Natural killer cell (primary cell): ENCODE measurements around the gene SLC5A6. TPM values are rescaled to one million over a fixed set of nuclear protein-coding genes. Genes with fewer than 3 reads are reported as not detected.

Experiments used
- ATAC-seq, 3 donors: fragments of 150-1000 bp in 2 of 3; fragments of 200-7000 bp in 1 of 3; cut with Tn5 transposase; 1 replicate in 1 of 3; 2 replicates in 2 of 3; pipeline ENCODE4 v1.10.0; 2021; ENCODE audit warnings: mild to moderate bottlenecking in 2 of 3, moderate library complexity in 2 of 3
- DNase-seq, 2 donors: peaks; one replicate each; pipeline versions ENCODE4 v3.0.0 to v3.0.0-alpha.2; 2013 to 2021; ENCODE audit warnings: mixed read lengths in 1 of 2
- H3K27ac ChIP-seq: one replicate; pipeline ENCODE4 v1.5.1; 2013; ENCODE audit warnings: mild to moderate bottlenecking, low read length
- H3K27me3 ChIP-seq: one replicate; pipeline ENCODE4 v1.6.1; 2013; ENCODE audit warnings: low read length; ENCODE audit not compliant: control insufficient read depth, insufficient read depth
- H3K36me3 ChIP-seq: one replicate; pipeline ENCODE4 v1.6.1; 2013; ENCODE audit warnings: low read length; ENCODE audit not compliant: control insufficient read depth, insufficient read depth
- H3K4me1 ChIP-seq: one replicate; pipeline ENCODE4 v1.6.1; 2013; ENCODE audit warnings: low read length; ENCODE audit not compliant: control insufficient read depth, insufficient read depth
- H3K4me3 ChIP-seq: one replicate; pipeline ENCODE4 v1.5.1; 2013; ENCODE audit warnings: low read length
- H3K9me3 ChIP-seq: one replicate; pipeline ENCODE4 v1.6.1; 2013; ENCODE audit warnings: low read length; ENCODE audit not compliant: control insufficient read depth, insufficient read depth
- H3K27ac Mint-ChIP-seq, 2 donors: one replicate each; pipeline ENCODE4 v1.8.0; 2022; ENCODE audit warnings: mild to moderate bottlenecking in 2 of 2, mixed read lengths in 2 of 2, moderate library complexity in 1 of 2
- H3K27me3 Mint-ChIP-seq, 2 donors: one replicate each; pipeline ENCODE4 v1.8.0; 2022; ENCODE audit warnings: low read depth in 2 of 2, mixed read lengths in 2 of 2
- H3K36me3 Mint-ChIP-seq: one replicate; pipeline ENCODE4 v1.8.0; 2022; ENCODE audit warnings: mixed read lengths
- H3K4me1 Mint-ChIP-seq, 2 donors: one replicate each; pipeline ENCODE4 v1.8.0; 2022; ENCODE audit warnings: mixed read lengths in 2 of 2
- H3K4me3 Mint-ChIP-seq: one replicate; pipeline ENCODE4 v1.8.0; 2022; ENCODE audit warnings: mild to moderate bottlenecking, moderate library complexity, mixed read lengths
- H3K9me3 Mint-ChIP-seq, 2 donors: one replicate each; pipeline ENCODE4 v1.8.0; 2022; ENCODE audit warnings: mixed read lengths in 2 of 2
- WGBS: methylation state at CpG from one replicate; pipeline ENCODE4 v1.1.7; 2013; ENCODE audit warnings: missing lambda C conversion rate; ENCODE audit not compliant: insufficient coverage; 5-methylcytosine and 5-hydroxymethylcytosine counted together
- intact Hi-C: fragments of 100-400 bp; cut with micrococcal nuclease; formaldehyde crosslinking; loops from one replicate; pipeline ENCODE4 v1.14.2; 2022
- total RNA-seq, 4 donors: library from RNA; stranded (reverse); fragments of 120-200 nt in 1 of 4; gene quantifications; one replicate each; pipeline versions ENCODE4 v1.2.3 to v1.2.4, GENCODE V29; 2013 to 2022
- TF ChIP-seq, protein P1 (sequence below): fragments of 200-600 bp; IDR thresholded peaks from one replicate; pipeline ENCODE4 v1.8.0; 2022; ENCODE audit warnings: antibody characterized with exemption

SLC5A6 gene
- total RNA-seq, 3 donors from 2014 or later (not counting 1 experiment from before 2014, with no cell fraction given), result 86.2 to 102 (median 93.7) TPM

DNA sequence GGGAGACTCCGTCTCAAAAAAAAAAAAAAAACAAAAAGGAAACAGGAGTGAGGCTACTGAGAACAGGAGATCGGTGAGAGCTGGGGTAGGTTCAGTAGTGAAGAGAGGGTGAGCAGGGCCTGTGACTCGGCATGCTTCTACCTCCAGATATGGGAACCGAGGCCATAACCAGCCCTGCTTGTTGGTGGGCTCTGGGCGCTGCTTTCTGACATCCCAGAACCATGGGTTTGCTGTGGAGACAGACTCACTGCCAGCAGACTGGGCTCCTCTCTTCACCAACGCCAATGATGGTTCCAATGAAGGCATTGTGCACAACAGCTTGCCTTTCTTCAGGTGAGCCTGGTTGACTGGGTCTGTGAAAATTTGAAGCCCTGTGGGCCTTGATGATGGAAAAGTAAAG is 11.3 kb upstream of the SLC5A6 start:
- Histone ChIP-seq H3K36me3 (peaks cover 53% of the 10 kb centered on the region), H3K9me3 (no peaks in the 10 kb centered on the region), H3K4me1 (no peaks in the 10 kb centered on the region), H3K27me3 (no peaks in the 10 kb centered on the region), H3K4me3 (no peak overlapping the region), H3K27ac (no peak overlapping the region)
- Mint-ChIP-seq H3K4me1 (peaks cover 0 to 2% of the 10 kb centered on the region in 2 donors), H3K9me3 (no peaks in the 10 kb centered on the region), H3K4me3 (no peak overlapping the region), H3K27ac (no peak overlapping the region), H3K36me3 (no peaks in the 10 kb centered on the region), H3K27me3 (no peaks in the 10 kb centered on the region)
- no peak for ATAC-seq
- 98% methylated on average over 6 of the region's 6 CpGs for WGBS
- TF ChIP-seq, protein P1, sequence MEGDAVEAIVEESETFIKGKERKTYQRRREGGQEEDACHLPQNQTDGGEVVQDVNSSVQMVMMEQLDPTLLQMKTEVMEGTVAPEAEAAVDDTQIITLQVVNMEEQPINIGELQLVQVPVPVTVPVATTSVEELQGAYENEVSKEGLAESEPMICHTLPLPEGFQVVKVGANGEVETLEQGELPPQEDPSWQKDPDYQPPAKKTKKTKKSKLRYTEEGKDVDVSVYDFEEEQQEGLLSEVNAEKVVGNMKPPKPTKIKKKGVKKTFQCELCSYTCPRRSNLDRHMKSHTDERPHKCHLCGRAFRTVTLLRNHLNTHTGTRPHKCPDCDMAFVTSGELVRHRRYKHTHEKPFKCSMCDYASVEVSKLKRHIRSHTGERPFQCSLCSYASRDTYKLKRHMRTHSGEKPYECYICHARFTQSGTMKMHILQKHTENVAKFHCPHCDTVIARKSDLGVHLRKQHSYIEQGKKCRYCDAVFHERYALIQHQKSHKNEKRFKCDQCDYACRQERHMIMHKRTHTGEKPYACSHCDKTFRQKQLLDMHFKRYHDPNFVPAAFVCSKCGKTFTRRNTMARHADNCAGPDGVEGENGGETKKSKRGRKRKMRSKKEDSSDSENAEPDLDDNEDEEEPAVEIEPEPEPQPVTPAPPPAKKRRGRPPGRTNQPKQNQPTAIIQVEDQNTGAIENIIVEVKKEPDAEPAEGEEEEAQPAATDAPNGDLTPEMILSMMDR, result no peak
- no peak for DNase-seq
- intact Hi-C loops, result no loop called here

DNA sequence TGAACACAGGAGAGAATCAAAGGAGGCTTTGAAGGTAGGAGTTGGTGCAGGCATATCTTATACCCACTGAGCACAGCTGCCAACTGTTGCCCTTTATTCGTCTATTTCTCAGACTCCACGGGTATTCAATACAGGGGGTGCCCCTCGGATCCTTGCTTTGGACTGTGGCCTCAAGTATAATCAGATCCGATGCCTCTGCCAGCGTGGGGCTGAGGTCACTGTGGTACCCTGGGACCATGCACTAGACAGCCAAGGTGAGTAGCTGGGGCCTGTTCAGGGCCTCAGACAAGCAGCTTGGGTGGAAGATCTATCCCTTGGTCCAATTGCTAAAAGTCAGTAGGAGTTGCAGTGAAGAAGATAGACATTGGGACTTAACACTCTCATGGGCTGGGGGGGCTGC is 10.3 kb upstream of the SLC5A6 start:
- Histone ChIP-seq H3K9me3 (no peaks in the 10 kb centered on the region), H3K4me3 (no peak overlapping the region), H3K27ac (no peak overlapping the region), H3K4me1 (peaks cover 9% of the 10 kb centered on the region), H3K36me3 (peaks cover 48% of the 10 kb centered on the region), H3K27me3 (no peaks in the 10 kb centered on the region)
- Mint-ChIP-seq H3K27ac (no peak overlapping the region), H3K27me3 (no peaks in the 10 kb centered on the region), H3K4me1 (peaks cover 9 to 12% of the 10 kb centered on the region in 2 donors), H3K4me3 (no peak overlapping the region), H3K9me3 (no peaks in the 10 kb centered on the region), H3K36me3 (no peaks in the 10 kb centered on the region)
- intact Hi-C loops, result no loop called here
- ATAC-seq (no peak), DNase-seq (no peak)
- WGBS, result 98% methylated on average over 5 of the region's 5 CpGs
- TF ChIP-seq, protein P1, result no peak

DNA sequence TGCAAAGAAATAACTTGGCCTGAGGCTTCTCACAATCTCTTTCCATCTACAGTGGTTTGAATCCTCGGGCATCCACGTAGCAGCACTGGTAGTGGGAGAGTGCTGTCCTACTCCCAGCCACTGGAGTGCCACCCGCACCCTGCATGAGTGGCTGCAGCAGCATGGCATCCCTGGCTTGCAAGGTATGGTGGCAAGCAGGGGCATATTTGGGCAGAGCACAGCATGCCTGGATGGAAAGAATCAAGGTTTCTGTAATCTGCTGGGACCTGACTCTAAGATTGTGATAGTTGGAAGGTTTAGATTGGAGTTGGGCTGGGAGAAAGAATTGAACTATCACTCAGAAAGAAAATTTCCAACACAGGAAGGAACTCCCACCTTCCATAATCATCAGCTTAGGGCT is 9.1 kb upstream of the SLC5A6 start:
- Mint-ChIP-seq H3K27ac (no peak overlapping the region), H3K4me1 (peaks cover 19 to 23% of the 10 kb centered on the region in 2 donors), H3K27me3 (no peaks in the 10 kb centered on the region), H3K9me3 (no peaks in the 10 kb centered on the region), H3K4me3 (no peak overlapping the region), H3K36me3 (no peaks in the 10 kb centered on the region)
- no peaks in the 10 kb centered on the region for H3K27me3 ChIP-seq
- intact Hi-C loops, result no loop called here
- H3K4me1 ChIP-seq, result peaks cover 15% of the 10 kb centered on the region
- H3K9me3 ChIP-seq, result no peaks in the 10 kb centered on the region
- no peak for DNase-seq
- no peak for ATAC-seq
- 97% methylated on average over 3 of the region's 3 CpGs for WGBS
- peaks cover 43% of the 10 kb centered on the region for H3K36me3 ChIP-seq
- H3K27ac ChIP-seq, result no peak overlapping the region
- no peak overlapping the region for H3K4me3 ChIP-seq
- TF ChIP-seq, protein P1, result no peak

DNA sequence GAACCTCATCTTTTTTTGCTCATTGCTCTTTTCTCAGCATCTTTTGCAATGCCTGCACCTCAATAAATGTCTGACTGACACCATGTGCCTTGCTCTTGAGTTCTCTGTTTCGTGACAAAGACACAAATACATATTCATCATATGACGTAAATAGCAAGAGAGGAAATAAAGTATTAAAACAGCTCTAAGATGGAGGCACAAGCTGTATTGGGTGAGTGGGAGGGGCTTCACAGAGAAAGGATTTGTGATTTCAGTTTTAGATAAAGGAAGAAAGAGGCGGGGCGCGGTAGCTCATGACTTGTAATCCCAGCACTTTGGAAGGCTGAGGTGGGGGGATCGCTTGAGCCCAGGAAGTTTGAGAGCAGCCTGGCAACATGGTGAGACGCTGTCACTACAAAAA is 8.0 kb upstream of the SLC5A6 start:
- no peaks in the 10 kb centered on the region for H3K27me3 Mint-ChIP-seq
- ATAC-seq, result no peak
- DNase-seq, result no peak
- TF ChIP-seq, protein P1, result no peak
- no peaks in the 10 kb centered on the region for H3K9me3 Mint-ChIP-seq
- no peaks in the 10 kb centered on the region for H3K9me3 ChIP-seq
- H3K36me3 ChIP-seq, result peaks cover 38% of the 10 kb centered on the region
- H3K36me3 Mint-ChIP-seq, result no peaks in the 10 kb centered on the region
- no peak overlapping the region for H3K27ac ChIP-seq
- no peak overlapping the region for H3K4me3 Mint-ChIP-seq
- 95% methylated on average over 5 of the region's 7 CpGs for WGBS
- H3K4me3 ChIP-seq, result no peak overlapping the region
- H3K27ac Mint-ChIP-seq, result no peak overlapping the region
- peaks cover 15% of the 10 kb centered on the region for H3K4me1 ChIP-seq
- no peaks in the 10 kb centered on the region for H3K27me3 ChIP-seq
- H3K4me1 Mint-ChIP-seq, result peaks cover 19 to 29% of the 10 kb centered on the region in 2 donors
- intact Hi-C loops, result no loop called here
